Type B pancreatic cell (in vitro differentiated cells): ENCODE results near the gene GPR17. TPM values are rescaled to one million over a fixed set of nuclear protein-coding genes. Genes with fewer than 3 reads are reported as not detected.

Source experiments
- DNase-seq: peaks from one replicate; pipeline ENCODE4 v3.0.0; 2021; ENCODE audit warnings: mixed read lengths; ENCODE audit not compliant: unreplicated experiment; ENCODE audit errors: extremely low spot score
- H3K27ac Mint-ChIP-seq: 2 replicates; pipeline ENCODE4 v1.8.0; 2021; ENCODE audit warnings: mild to moderate bottlenecking, mixed read lengths
- H3K27me3 Mint-ChIP-seq: 2 replicates; pipeline ENCODE4 v1.8.0; 2021; ENCODE audit warnings: mixed read lengths
- H3K36me3 Mint-ChIP-seq: 2 replicates; pipeline ENCODE4 v1.8.0; 2021; ENCODE audit warnings: mixed read lengths
- H3K4me1 Mint-ChIP-seq: one replicate; pipeline ENCODE4 v1.8.0; 2021; ENCODE audit warnings: mixed read lengths; ENCODE audit not compliant: unreplicated experiment
- H3K4me3 Mint-ChIP-seq: 2 replicates; pipeline ENCODE4 v1.8.0; 2021; ENCODE audit warnings: mild to moderate bottlenecking, mixed read lengths
- H3K9me3 Mint-ChIP-seq: 2 replicates; pipeline ENCODE4 v1.8.0; 2021; ENCODE audit warnings: mixed read lengths
- total RNA-seq: library from RNA; stranded (reverse); gene quantifications from 2 replicates; pipeline ENCODE4 v1.2.1, GENCODE V29; 2021; ENCODE audit warnings: low replicate concordance
- TF ChIP-seq, protein P1 (sequence below): fragments of 200-600 bp; sonication (generic); conservative IDR thresholded peaks from 2 replicates; pipeline ENCODE4 v1.5.0; 2021; ENCODE audit warnings: antibody characterized with exemption, mild to moderate bottlenecking

The GPR17 gene
- total RNA-seq, 1 donor from 2014 or later = 0.19 TPM

DNA sequence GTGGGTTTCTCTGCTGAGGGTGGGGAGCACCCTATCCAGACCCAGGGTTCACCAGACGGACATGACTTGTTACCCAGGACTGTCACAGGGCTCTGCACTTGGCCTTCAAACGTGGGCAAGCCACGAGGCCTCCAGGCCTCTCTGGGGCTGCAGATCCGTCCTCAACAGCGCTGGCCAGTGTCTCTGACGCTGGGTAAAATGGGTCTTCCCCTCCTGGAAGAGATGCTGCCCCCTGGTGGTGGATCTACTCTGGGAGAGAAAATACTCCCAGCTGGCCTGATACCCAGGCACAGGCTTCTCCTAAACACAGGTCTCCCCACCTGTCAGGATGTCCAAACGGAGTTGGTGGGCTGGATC is 3.7 kb downstream of the GPR17 start:
- DNase-seq = peak; percentile 87
- Mint-ChIP-seq H3K9me3 (no peaks in the 10 kb centered on the region), H3K27me3 (peaks cover 3% of the 10 kb centered on the region), H3K36me3 (no peaks in the 10 kb centered on the region), H3K4me3 (no peak overlapping the region), H3K4me1 (peaks cover 9% of the 10 kb centered on the region), H3K27ac (no peak overlapping the region)
- TF ChIP-seq, protein P1, sequence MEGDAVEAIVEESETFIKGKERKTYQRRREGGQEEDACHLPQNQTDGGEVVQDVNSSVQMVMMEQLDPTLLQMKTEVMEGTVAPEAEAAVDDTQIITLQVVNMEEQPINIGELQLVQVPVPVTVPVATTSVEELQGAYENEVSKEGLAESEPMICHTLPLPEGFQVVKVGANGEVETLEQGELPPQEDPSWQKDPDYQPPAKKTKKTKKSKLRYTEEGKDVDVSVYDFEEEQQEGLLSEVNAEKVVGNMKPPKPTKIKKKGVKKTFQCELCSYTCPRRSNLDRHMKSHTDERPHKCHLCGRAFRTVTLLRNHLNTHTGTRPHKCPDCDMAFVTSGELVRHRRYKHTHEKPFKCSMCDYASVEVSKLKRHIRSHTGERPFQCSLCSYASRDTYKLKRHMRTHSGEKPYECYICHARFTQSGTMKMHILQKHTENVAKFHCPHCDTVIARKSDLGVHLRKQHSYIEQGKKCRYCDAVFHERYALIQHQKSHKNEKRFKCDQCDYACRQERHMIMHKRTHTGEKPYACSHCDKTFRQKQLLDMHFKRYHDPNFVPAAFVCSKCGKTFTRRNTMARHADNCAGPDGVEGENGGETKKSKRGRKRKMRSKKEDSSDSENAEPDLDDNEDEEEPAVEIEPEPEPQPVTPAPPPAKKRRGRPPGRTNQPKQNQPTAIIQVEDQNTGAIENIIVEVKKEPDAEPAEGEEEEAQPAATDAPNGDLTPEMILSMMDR = peak; percentile 90

DNA sequence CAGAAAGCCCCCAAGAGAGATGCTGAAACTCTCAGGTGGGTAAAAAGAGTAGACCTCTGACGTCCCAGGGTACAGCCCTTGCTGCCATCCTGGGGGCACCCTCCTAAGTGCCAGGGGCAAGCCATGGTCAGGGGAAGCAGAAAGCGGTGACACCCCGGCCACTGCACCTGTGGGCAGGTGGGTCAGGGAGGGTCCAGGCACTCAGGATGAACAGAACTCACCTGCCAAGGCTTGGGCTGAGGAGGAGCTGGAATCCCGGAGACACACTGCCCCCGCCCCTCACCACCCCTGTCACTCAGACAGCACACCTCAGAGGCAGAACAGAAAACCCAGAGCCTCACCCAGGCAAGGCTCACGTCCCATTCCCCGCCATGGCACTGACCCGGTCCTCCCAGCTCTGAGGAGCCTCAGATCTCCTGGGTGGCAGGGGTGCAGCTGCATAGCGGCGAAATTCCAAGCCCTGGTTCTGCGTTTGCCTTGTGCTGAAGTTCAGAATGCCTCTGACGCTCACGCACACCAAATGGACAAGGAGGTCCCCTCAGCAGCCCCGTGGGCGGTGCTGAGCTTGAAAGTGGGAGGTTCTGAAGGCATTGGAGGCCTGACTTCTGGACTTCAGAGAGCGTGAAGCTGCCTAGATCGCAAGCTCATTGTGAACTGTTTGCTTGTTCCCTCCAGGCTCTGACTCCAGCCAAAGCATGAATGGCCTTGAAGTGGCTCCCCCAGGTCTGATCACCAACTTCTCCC is 4.3 kb downstream of the GPR17 start:
- Mint-ChIP-seq H3K27me3 (peaks cover 3% of the 10 kb centered on the region), H3K36me3 (no peaks in the 10 kb centered on the region), H3K4me1 (peaks cover 10% of the 10 kb centered on the region), H3K9me3 (no peaks in the 10 kb centered on the region), H3K27ac (no peak overlapping the region), H3K4me3 (no peak overlapping the region)
- TF ChIP-seq, protein P1 = peak; percentile 38
- no peak for DNase-seq

DNA sequence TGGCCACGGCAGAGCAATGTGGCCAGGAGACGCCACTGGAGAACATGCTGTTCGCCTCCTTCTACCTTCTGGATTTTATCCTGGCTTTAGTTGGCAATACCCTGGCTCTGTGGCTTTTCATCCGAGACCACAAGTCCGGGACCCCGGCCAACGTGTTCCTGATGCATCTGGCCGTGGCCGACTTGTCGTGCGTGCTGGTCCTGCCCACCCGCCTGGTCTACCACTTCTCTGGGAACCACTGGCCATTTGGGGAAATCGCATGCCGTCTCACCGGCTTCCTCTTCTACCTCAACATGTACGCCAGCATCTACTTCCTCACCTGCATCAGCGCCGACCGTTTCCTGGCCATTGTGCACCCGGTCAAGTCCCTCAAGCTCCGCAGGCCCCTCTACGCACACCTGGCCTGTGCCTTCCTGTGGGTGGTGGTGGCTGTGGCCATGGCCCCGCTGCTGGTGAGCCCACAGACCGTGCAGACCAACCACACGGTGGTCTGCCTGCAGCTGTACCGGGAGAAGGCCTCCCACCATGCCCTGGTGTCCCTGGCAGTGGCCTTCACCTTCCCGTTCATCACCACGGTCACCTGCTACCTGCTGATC is 4.9 kb downstream of the GPR17 start:
- Mint-ChIP-seq H3K27me3 (peaks cover 3% of the 10 kb centered on the region), H3K9me3 (no peaks in the 10 kb centered on the region), H3K4me3 (no peak overlapping the region), H3K27ac (no peak overlapping the region), H3K4me1 (peaks cover 14% of the 10 kb centered on the region), H3K36me3 (no peaks in the 10 kb centered on the region)
- DNase-seq = no peak
- TF ChIP-seq, protein P1 = no peak

DNA sequence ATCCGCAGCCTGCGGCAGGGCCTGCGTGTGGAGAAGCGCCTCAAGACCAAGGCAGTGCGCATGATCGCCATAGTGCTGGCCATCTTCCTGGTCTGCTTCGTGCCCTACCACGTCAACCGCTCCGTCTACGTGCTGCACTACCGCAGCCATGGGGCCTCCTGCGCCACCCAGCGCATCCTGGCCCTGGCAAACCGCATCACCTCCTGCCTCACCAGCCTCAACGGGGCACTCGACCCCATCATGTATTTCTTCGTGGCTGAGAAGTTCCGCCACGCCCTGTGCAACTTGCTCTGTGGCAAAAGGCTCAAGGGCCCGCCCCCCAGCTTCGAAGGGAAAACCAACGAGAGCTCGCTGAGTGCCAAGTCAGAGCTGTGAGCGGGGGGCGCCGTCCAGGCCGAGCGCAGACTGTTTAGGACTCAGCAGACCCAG is 5.4 kb downstream of the GPR17 start:
- no peak overlapping the region for H3K4me3 Mint-ChIP-seq
- TF ChIP-seq, protein P1 = no peak
- no peak for DNase-seq
- no peak overlapping the region for H3K27ac Mint-ChIP-seq
- H3K27me3 Mint-ChIP-seq = peaks cover 3% of the 10 kb centered on the region
- no peaks in the 10 kb centered on the region for H3K9me3 Mint-ChIP-seq
- no peaks in the 10 kb centered on the region for H3K36me3 Mint-ChIP-seq
- peaks cover 14% of the 10 kb centered on the region for H3K4me1 Mint-ChIP-seq

DNA sequence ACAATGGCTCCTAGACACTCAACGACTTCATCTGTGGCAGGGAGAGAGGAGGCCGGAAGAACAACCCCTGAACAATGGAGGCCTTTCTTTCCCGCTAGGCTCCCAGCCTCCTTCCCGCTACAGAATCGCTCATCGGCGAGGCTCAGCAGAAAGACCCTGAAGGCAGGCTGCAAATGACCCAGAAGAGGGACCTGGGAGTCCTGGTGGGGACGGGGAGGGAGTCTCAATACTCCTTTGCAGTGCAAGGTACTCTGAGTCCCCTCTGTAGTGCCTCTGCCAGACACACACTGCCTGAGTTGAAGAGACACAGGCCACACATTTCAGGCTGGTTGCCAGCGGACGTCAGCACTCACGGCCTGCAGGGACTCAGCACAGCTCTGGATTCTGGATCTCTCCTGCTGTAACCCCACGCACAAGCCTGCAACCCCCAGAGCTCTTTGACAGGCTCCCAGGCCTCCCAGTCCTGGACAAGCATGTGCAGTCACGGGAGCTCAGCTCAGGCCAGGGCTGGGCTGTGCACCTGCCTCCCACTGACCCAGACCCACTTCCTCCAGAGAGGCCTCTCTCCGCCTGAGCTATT is 6.1 kb downstream of the GPR17 start:
- no peaks in the 10 kb centered on the region for H3K9me3 Mint-ChIP-seq

More for the DNA sequence above, 6.1 kb downstream of the GPR17 start:
- DNase-seq = no peak
- Mint-ChIP-seq H3K36me3 (no peaks in the 10 kb centered on the region), H3K4me1 (peaks cover 14% of the 10 kb centered on the region), H3K27me3 (peaks cover 3% of the 10 kb centered on the region), H3K27ac (no peak overlapping the region), H3K4me3 (no peak overlapping the region)
- TF ChIP-seq, protein P1 = no peak
